Skeletal muscle satellite cell (primary cell): Measurements from ENCODE around the gene PARPBP.
"Not testable (repeated sequence)": the region's sequence is repeated elsewhere in the genome, so short reads cannot be mapped to it uniquely, and the experiment has no call there.

Source experiments
- H3K27me3 ChIP-seq: 2 replicates; pipeline ENCODE4 v1.7.0; 2013; ENCODE audit warnings: low read length; ENCODE audit not compliant: control insufficient read depth, insufficient read depth
- H3K36me3 ChIP-seq: 2 replicates; pipeline ENCODE4 v1.7.0; 2013; ENCODE audit warnings: mild to moderate bottlenecking, control low read depth, low read length; ENCODE audit not compliant: insufficient read depth
- H3K4me1 ChIP-seq: 2 replicates; pipeline ENCODE4 v1.7.0; 2013; ENCODE audit warnings: low read length; ENCODE audit not compliant: control insufficient read depth, insufficient read depth
- H3K4me2 ChIP-seq: 2 replicates; pipeline ENCODE4 v1.7.0; 2013; ENCODE audit warnings: mild to moderate bottlenecking, low read length
- H3K4me3 ChIP-seq: 2 replicates; pipeline ENCODE4 v1.7.0; 2013; ENCODE audit warnings: low read length
- H3K9ac ChIP-seq: 2 replicates; pipeline ENCODE4 v1.7.0; 2013; ENCODE audit warnings: mild to moderate bottlenecking, low read depth, low read length, moderate library complexity
- H3K9me3 ChIP-seq: replicated peaks from 2 replicates; pipeline ENCODE4 v1.7.0; 2013; ENCODE audit warnings: mild to moderate bottlenecking, control low read depth, low read length

The PARPBP gene

GRCh38 chr12:102114212-102114611, 5.8 kb upstream of the PARPBP start:
- no peak overlapping the region for H3K9ac ChIP-seq
- peaks cover 24% of the 10 kb centered on the region for H3K36me3 ChIP-seq
- no peak overlapping the region for H3K4me3 ChIP-seq
- no peak overlapping the region for H3K4me2 ChIP-seq
- no peaks in the 10 kb centered on the region for H3K27me3 ChIP-seq
- no peaks in the 10 kb centered on the region for H3K9me3 ChIP-seq
- H3K4me1 ChIP-seq = peaks cover 6% of the 10 kb centered on the region

GRCh38 chr12:102116392-102116791, 3.6 kb upstream of the PARPBP start:
- Histone ChIP-seq H3K9ac (no peak overlapping the region), H3K4me2 (no peak overlapping the region), H3K4me3 (no peak overlapping the region), H3K36me3 (peaks cover 10% of the 10 kb centered on the region), H3K27me3 (no peaks in the 10 kb centered on the region), H3K4me1 (peaks cover 13% of the 10 kb centered on the region), H3K9me3 (no peaks in the 10 kb centered on the region)

GRCh38 chr12:102118874-102119273, 1.1 kb upstream of the PARPBP start:
- H3K4me3 ChIP-seq = peak overlapping the region; percentile 88
- peaks cover 13% of the 10 kb centered on the region for H3K4me1 ChIP-seq
- H3K36me3 ChIP-seq = peaks cover 7% of the 10 kb centered on the region
- peak overlapping the region; percentile 95 for H3K9ac ChIP-seq
- H3K4me2 ChIP-seq = peak overlapping the region; percentile 85
- no peaks in the 10 kb centered on the region for H3K27me3 ChIP-seq
- H3K9me3 ChIP-seq = no peaks in the 10 kb centered on the region

GRCh38 chr12:102120564-102120873, 536 bp downstream of the PARPBP start:
- H3K9ac ChIP-seq = peak overlapping the region; percentile 95
- H3K36me3 ChIP-seq = peaks cover 7% of the 10 kb centered on the region
- H3K4me3 ChIP-seq = peak overlapping the region; percentile 88
- H3K27me3 ChIP-seq = no peaks in the 10 kb centered on the region
- no peaks in the 10 kb centered on the region for H3K9me3 ChIP-seq
- H3K4me1 ChIP-seq = peaks cover 13% of the 10 kb centered on the region
- peak overlapping the region; percentile 85 for H3K4me2 ChIP-seq

GRCh38 chr12:102120886-102121285, 903 bp downstream of the PARPBP start:
- Histone ChIP-seq H3K9me3 (no peaks in the 10 kb centered on the region), H3K27me3 (no peaks in the 10 kb centered on the region), H3K36me3 (peaks cover 7% of the 10 kb centered on the region), H3K4me1 (peaks cover 13% of the 10 kb centered on the region), H3K9ac (peak overlapping the region; percentile 95), H3K4me2 (peak overlapping the region; percentile 85), H3K4me3 (peak overlapping the region; percentile 88)

- not testable (repeated sequence) for H3K27me3 ChIP-seq, H3K9me3 ChIP-seq, H3K36me3 ChIP-seq
- Histone ChIP-seq H3K4me3 (peak overlapping the region; percentile 88), H3K4me2 (peak overlapping the region; percentile 85), H3K9ac (peak overlapping the region; percentile 95), H3K4me1 (peaks cover 13% of the 10 kb centered on the region)
These were observed 1.3 kb downstream of the PARPBP start for GRCh38 chr12:102121328-102121727.

GRCh38 chr12:102130720-102131119, 10.7 kb downstream of the PARPBP start:
- H3K9me3 ChIP-seq, H3K4me3 ChIP-seq, H3K9ac ChIP-seq, H3K4me2 ChIP-seq, H3K27me3 ChIP-seq, H3K4me1 ChIP-seq, H3K36me3 ChIP-seq: not testable (repeated sequence)

GRCh38 chr12:102131442-102131841, 11.5 kb downstream of the PARPBP start:
- H3K36me3 ChIP-seq, H3K4me2 ChIP-seq, H3K27me3 ChIP-seq, H3K9me3 ChIP-seq, H3K9ac ChIP-seq, H3K4me3 ChIP-seq, H3K4me1 ChIP-seq: not testable (repeated sequence)

GRCh38 chr12:102137619-102138018, 17.6 kb downstream of the PARPBP start:
- not testable (repeated sequence) for H3K9me3 ChIP-seq, H3K4me3 ChIP-seq, H3K4me2 ChIP-seq, H3K36me3 ChIP-seq, H3K4me1 ChIP-seq, H3K9ac ChIP-seq, H3K27me3 ChIP-seq

GRCh38 chr12:102142866-102143373, 22.9 kb downstream of the PARPBP start:
- H3K9ac ChIP-seq, H3K4me3 ChIP-seq, H3K4me2 ChIP-seq, H3K4me1 ChIP-seq, H3K9me3 ChIP-seq, H3K27me3 ChIP-seq, H3K36me3 ChIP-seq: not testable (repeated sequence)

- no peak overlapping the region for H3K4me2 ChIP-seq
These were observed 24.2 kb downstream of the PARPBP start for GRCh38 chr12:102144221-102144620.

GRCh38 chr12:102147062-102147587, 27.1 kb downstream of the PARPBP start:
- H3K9ac ChIP-seq, H3K27me3 ChIP-seq, H3K9me3 ChIP-seq, H3K36me3 ChIP-seq, H3K4me1 ChIP-seq, H3K4me3 ChIP-seq, H3K4me2 ChIP-seq: not testable (repeated sequence)

More at GRCh38 chr12:102144221-102144620, 24.2 kb downstream of the PARPBP start:
- Histone ChIP-seq H3K36me3 (no peaks in the 10 kb centered on the region), H3K9ac (no peak overlapping the region), H3K4me1 (no peaks in the 10 kb centered on the region), H3K4me3 (no peak overlapping the region), H3K9me3 (no peaks in the 10 kb centered on the region), H3K27me3 (no peaks in the 10 kb centered on the region)
